ENCODE measurements around the gene COL5A2. TPM values are rescaled to one million over a fixed set of nuclear protein-coding genes. Genes with fewer than 3 reads are reported as not detected.

Gene COL5A2
- total RNA-seq, 3 donors from 2014 or later: 22.7 to 111 (median 30.8) TPM

DNA sequence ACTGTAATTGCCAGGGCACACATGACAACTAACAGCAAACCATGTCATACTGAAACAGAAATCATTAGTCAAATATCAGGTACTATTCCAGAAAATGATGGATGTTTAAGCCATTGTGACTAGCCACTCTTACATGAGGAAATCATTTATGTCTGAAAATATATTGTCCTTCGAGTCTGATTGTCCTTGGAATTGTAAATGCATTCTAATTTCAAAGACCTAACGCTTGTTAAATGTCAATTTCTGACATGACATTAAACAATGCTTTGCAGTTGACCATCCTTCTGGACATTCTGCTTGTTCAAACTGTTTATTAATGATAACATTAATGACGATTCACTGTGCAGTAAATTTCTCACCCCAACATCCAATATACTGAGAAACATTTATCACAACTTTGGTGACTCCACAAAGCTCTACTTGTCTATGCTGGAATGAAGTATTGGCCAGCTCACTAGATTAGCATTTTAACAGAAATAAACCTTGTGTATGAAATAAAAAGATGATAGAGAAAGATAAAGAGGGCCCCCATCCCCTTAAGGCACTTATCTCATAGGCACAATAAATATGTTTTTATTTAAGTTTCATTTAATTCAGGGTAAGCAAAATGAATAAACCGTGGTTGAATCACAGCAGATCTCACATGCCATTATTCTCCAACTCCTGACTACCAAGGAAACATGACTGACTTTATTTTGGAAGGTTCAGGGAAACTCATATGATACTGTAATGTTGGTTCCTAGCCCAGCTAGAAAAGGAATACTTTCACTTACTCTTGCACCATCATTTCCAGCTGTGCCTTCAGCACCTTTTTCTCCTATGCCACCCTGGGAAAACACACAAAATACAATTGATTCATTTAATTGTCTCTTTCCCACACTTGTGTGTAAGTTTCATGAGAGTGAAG, 123.1 kb downstream of the COL5A2 start:
- DNase-seq (ENCODE audit: low spot score in 2 of 2): no peak
- H3K36me3 ChIP-seq: no peaks in the 10 kb centered on the region
- no peak overlapping the region for H3K27ac ChIP-seq
- intact Hi-C loops (cut with DNase I; ENCODE audit: low total_unique reads): no loop called here
- H3K27me3 ChIP-seq: no peaks in the 10 kb centered on the region
- no peak overlapping the region for H3K4me3 ChIP-seq
- no peak for TF ChIP-seq POLR2A (IDR thresholded peaks at IDR 0.05)
- TF ChIP-seq, protein P1, sequence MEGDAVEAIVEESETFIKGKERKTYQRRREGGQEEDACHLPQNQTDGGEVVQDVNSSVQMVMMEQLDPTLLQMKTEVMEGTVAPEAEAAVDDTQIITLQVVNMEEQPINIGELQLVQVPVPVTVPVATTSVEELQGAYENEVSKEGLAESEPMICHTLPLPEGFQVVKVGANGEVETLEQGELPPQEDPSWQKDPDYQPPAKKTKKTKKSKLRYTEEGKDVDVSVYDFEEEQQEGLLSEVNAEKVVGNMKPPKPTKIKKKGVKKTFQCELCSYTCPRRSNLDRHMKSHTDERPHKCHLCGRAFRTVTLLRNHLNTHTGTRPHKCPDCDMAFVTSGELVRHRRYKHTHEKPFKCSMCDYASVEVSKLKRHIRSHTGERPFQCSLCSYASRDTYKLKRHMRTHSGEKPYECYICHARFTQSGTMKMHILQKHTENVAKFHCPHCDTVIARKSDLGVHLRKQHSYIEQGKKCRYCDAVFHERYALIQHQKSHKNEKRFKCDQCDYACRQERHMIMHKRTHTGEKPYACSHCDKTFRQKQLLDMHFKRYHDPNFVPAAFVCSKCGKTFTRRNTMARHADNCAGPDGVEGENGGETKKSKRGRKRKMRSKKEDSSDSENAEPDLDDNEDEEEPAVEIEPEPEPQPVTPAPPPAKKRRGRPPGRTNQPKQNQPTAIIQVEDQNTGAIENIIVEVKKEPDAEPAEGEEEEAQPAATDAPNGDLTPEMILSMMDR (IDR thresholded peaks at IDR 0.05): no peak
- no peak for TF ChIP-seq POLR2AphosphoS5 (IDR thresholded peaks at IDR 0.05)
- H3K4me1 ChIP-seq: no peaks in the 10 kb centered on the region
- no peaks in the 10 kb centered on the region for H3K9me3 ChIP-seq

DNA sequence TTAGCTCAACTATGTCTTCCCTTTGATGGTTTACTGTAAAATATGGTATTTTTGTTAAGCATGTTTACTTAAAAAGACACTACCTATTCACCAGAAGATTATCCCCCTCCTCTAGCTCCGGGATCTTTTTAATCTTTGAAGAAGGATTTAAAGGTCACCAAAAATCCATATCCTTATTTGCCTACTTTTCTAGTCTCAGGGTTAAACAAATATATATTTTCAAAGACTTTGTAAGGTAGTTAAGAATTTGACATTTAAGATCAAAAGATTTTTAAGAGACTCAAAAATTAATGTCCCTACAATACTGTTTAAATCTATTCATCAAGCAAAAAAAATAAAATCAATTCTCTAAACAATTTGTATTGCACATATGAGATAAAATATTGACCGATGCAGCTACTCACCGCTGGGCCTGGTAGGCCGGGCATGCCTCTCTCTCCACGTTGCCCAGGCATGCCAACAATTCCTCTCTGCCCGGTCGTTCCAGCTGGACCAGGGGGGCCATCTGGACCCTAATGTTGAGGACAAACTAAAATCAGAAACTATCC, 129.3 kb downstream of the COL5A2 start:
- no peaks in the 10 kb centered on the region for H3K36me3 ChIP-seq
- intact Hi-C loops (cut with DNase I; ENCODE audit: low total_unique reads): no loop called here

DNA sequence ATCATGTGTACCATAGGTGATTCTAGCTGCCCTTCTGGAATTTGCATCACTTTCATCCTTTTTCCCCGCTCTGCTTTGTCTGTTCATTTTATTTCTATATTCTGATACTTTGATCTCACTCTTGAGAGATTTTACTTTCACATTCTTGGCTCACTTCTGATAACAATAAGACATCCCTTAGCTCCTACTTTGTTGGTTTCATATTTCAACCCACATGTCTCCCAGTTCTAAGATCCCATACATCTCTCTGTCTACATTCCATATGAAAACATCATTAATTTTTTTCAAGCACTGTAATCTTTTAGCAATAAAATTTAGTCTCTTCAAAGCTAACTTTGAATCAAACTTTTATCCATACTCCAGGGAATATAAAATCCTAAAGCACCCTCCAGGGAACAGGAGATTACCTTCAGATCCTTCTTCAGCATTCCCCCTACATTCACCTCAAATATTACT, 129.8 kb downstream of the COL5A2 start:
- Histone ChIP-seq H3K36me3 (no peaks in the 10 kb centered on the region), H3K4me1 (no peaks in the 10 kb centered on the region), H3K27me3 (no peaks in the 10 kb centered on the region), H3K4me3 (no peak overlapping the region), H3K9me3 (no peaks in the 10 kb centered on the region), H3K27ac (no peak overlapping the region)
- no peak for DNase-seq (ENCODE audit: low spot score in 2 of 2)
- TF ChIP-seq POLR2AphosphoS5 (IDR thresholded peaks at IDR 0.05) (no peak), POLR2A (IDR thresholded peaks at IDR 0.05) (no peak)
- TF ChIP-seq, protein P1 (IDR thresholded peaks at IDR 0.05): no peak
- intact Hi-C loops (cut with DNase I; ENCODE audit: low total_unique reads): loop anchor here (10.0 kb wide), 1 partner anchor 505 kb away; no protein-coding TSS in a partner anchor

More for the DNA sequence above, 129.3 kb downstream of the COL5A2 start:
- Histone ChIP-seq H3K4me1 (no peaks in the 10 kb centered on the region), H3K4me3 (no peak overlapping the region), H3K27me3 (no peaks in the 10 kb centered on the region), H3K27ac (no peak overlapping the region), H3K9me3 (no peaks in the 10 kb centered on the region)
- no peak for TF ChIP-seq POLR2A (IDR thresholded peaks at IDR 0.05)
- TF ChIP-seq POLR2AphosphoS5 (IDR thresholded peaks at IDR 0.05): no peak
- TF ChIP-seq, protein P1 (IDR thresholded peaks at IDR 0.05): no peak
- no peak for DNase-seq (ENCODE audit: low spot score in 2 of 2)

DNA sequence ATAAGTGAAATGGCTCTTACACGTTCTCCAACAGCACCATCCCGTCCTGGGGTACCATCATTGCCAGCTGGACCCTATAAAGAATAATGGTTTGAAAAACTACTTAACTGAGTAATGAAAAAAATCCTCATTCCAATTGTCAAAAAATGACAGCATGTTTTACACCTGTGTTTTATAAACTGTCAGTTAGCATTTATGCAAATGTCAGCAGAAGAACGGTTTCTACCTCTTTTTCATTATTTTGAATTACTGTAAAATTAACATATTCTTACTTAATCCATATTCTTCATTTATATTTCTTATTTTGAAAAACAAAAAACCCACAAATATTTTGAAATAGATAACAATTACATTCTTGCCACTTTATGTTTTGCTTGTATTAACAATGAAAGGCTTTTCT, 131.4 kb downstream of the COL5A2 start:
- no peak for TF ChIP-seq POLR2A (IDR thresholded peaks at IDR 0.05)
- TF ChIP-seq POLR2AphosphoS5 (IDR thresholded peaks at IDR 0.05): no peak
- TF ChIP-seq, protein P1 (IDR thresholded peaks at IDR 0.05): no peak
- no peaks in the 10 kb centered on the region for H3K9me3 ChIP-seq
- intact Hi-C loops (cut with DNase I; ENCODE audit: low total_unique reads): loop anchor here (10.0 kb wide), 1 partner anchor 503 kb away; no protein-coding TSS in a partner anchor
- no peak overlapping the region for H3K4me3 ChIP-seq
- H3K27me3 ChIP-seq: no peaks in the 10 kb centered on the region
- H3K27ac ChIP-seq: no peak overlapping the region
- no peaks in the 10 kb centered on the region for H3K4me1 ChIP-seq
- H3K36me3 ChIP-seq: no peaks in the 10 kb centered on the region
- no peak for DNase-seq (ENCODE audit: low spot score in 2 of 2)
